ENCODE data around the gene TUBA4A. TPM values are rescaled to one million over a fixed set of nuclear protein-coding genes. Genes with fewer than 3 reads are reported as not detected.

TUBA4A gene
- total RNA-seq, 2 experiments from 2014 or later = 219 to 229 TPM

GRCh38 chr2:219218732-219219701 is 34.7 kb downstream of the TUBA4A start, which contains the start of gene ABCB6:
TSS of gene ABCB6 (minus strand) at chr2:219218958. CDS start at chr2:219218673, 285 bp downstream.
- Mint-ChIP-seq H3K36me3 (peaks cover 42% of the 10 kb centered on the region), H3K27me3 (no peaks in the 10 kb centered on the region), H3K4me1 (ENCODE audit: low read depth) (peaks cover 19% of the 10 kb centered on the region), H3K4me3 (peak within 1 kb of the TSS; percentile 80), H3K9me3 (no peaks in the 10 kb centered on the region), H3K27ac (peak within 1 kb of the TSS; percentile 69)
- intact Hi-C loops (cut with micrococcal nuclease) = loop anchor here (1.0 kb wide), 4 partner anchors 10 to 60 kb away; partner anchors contain the start of genes ANKZF1, ATG9A, DNAJB2 and TUBA4A
- POLR2A ChIA-PET = interaction anchor here (0.8 to 3.5 kb wide), 11 partner anchors 8 to 76 kb away, joined by 3 to 33 read pairs (median 4); partner anchors contain the start of genes ANKZF1, ATG9A, CNPPD1 and TUBA4A
- CTCF ChIA-PET = interaction anchor here (0.9 to 3.0 kb wide), 6 partner anchors 11 to 80 kb away, joined by 5 to 16 read pairs (median 6); partner anchors contain the start of genes ANKZF1, ATG9A and CNPPD1
- DNase-seq = peak; percentile 92

GRCh38 chr2:219218217-219218731 is 35.4 kb downstream of the TUBA4A start:
- Mint-ChIP-seq H3K4me1 (ENCODE audit: low read depth) (peaks cover 19% of the 10 kb centered on the region), H3K9me3 (no peaks in the 10 kb centered on the region), H3K27ac (peak overlapping the region; percentile 69), H3K36me3 (peaks cover 35% of the 10 kb centered on the region), H3K27me3 (no peaks in the 10 kb centered on the region), H3K4me3 (peak overlapping the region; percentile 80)
- POLR2A ChIA-PET = interaction anchor here (0.6 to 3.5 kb wide), 10 partner anchors 9 to 280 kb away, joined by 3 to 33 read pairs (median 7); partner anchors contain the start of genes ANKZF1, ATG9A, CNPPD1 and GMPPA
- peak; percentile 47 for DNase-seq
- CTCF ChIA-PET = interaction anchor here (0.9 to 3.0 kb wide), 6 partner anchors 12 to 223 kb away, joined by 5 to 16 read pairs (median 6); partner anchors contain the start of genes ANKZF1, ATG9A, CNPPD1 and ZFAND2B
- intact Hi-C loops (cut with micrococcal nuclease) = loop anchor here (1.0 kb wide), 3 partner anchors 11 to 61 kb away; partner anchors contain the start of genes DNAJB2, TUBA4A and TUBA4B

DNA sequence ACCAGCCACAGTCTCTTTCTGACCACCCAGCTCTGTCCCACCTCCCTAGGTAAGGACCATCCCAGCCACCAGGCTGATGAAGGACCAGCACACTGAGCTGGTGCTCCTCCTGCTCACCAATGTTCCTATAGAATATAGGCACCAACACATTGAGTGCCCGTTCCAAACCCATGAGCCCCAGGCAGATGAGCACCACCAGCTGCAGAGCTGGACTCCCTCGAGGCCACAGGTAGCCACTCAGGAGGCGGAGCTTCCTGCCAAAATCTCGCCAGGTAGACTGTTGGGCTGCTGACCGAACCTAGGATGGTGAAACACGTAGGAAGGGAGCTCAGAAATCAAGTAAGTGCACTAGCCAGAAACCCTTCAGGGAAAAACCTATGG is 37.2 kb downstream of the TUBA4A start:
- H3K4me3 Mint-ChIP-seq = no peak overlapping the region
- H3K27me3 Mint-ChIP-seq = no peaks in the 10 kb centered on the region
- peaks cover 34% of the 10 kb centered on the region for H3K36me3 Mint-ChIP-seq
- intact Hi-C loops (cut with micrococcal nuclease) = no loop called here
- no peaks in the 10 kb centered on the region for H3K9me3 Mint-ChIP-seq
- H3K4me1 Mint-ChIP-seq (ENCODE audit: low read depth) = peaks cover 21% of the 10 kb centered on the region
- ChIA-PET CTCF (interaction anchor here (0.7 to 2.4 kb wide), 6 partner anchors 46 to 236 kb away, joined by 3 to 8 read pairs (median 3); partner anchors contain the start of genes DNAJB2 and SLC23A3), POLR2A (interaction anchor here (0.8 to 1.3 kb wide), 4 partner anchors 9 to 61 kb away, joined by 3 to 4 read pairs (median 4); partner anchors contain the start of genes CNPPD1, TUBA4A and TUBA4B)
- H3K27ac Mint-ChIP-seq = peak overlapping the region; percentile 49
- DNase-seq = no peak

DNA sequence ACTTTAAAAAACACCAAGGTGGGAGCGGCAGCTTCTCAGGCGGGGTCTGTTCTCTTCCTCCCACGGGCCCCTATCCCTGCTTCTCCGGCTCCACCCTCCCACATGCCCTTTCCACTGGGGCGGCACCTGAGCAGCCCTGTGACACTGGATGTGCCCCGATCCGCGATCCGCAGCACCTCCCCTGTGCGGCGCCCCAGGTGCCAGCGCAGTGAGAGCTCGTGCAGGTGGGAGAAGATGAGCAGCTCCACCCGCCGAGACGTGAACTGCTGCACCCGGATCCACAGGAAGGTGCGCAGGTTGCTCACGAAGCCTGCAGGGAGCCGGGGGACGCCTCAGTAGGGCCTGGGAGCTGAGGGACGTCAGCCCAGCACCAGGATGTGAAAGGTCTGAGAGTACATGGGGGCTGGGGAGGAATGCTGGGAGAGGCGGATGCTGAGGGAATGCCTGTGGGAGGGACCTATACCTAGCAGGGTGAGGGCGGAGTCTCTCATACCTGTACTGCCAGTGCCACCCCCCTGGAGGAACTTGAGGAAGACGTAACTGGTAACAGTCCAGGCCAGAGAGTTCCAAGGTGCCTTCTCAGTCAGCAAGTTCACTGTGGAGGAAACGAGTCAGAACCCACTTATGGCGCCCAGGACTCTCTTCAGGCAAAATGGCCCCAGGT is 37.7 kb downstream of the TUBA4A start:
- intact Hi-C loops (cut with micrococcal nuclease) = no loop called here
- Mint-ChIP-seq H3K9me3 (no peaks in the 10 kb centered on the region), H3K4me3 (no peak overlapping the region), H3K36me3 (peaks cover 32% of the 10 kb centered on the region), H3K27me3 (no peaks in the 10 kb centered on the region), H3K27ac (no peak overlapping the region), H3K4me1 (ENCODE audit: low read depth) (peaks cover 26% of the 10 kb centered on the region)
- ChIA-PET POLR2A (interaction anchor here (0.8 to 1.3 kb wide), 4 partner anchors 8 to 62 kb away, joined by 3 to 4 read pairs (median 4); partner anchors contain the start of genes CNPPD1, TUBA4A and TUBA4B), CTCF (interaction anchor here (0.6 to 2.4 kb wide), 5 partner anchors 46 to 324 kb away, joined by 3 to 8 read pairs (median 3); partner anchors contain the start of genes DNAJB2 and SLC23A3)
- no peak for DNase-seq

- intact Hi-C loops (cut with micrococcal nuclease) = no loop called here
- Mint-ChIP-seq H3K4me1 (ENCODE audit: low read depth) (peaks cover 28% of the 10 kb centered on the region), H3K9me3 (no peaks in the 10 kb centered on the region), H3K4me3 (no peak overlapping the region), H3K36me3 (peaks cover 23% of the 10 kb centered on the region), H3K27ac (no peak overlapping the region), H3K27me3 (no peaks in the 10 kb centered on the region)
- no peak for DNase-seq
- ChIA-PET POLR2A (no interaction called here), CTCF (no interaction called here)
Measured at GRCh38 chr2:219214786-219215185, 38.9 kb downstream of the TUBA4A start.

GRCh38 chr2:219214141-219214540 is 39.6 kb downstream of the TUBA4A start:
- intact Hi-C loops (cut with micrococcal nuclease) = no loop called here
- H3K4me1 Mint-ChIP-seq (ENCODE audit: low read depth) = peaks cover 25% of the 10 kb centered on the region
- H3K27me3 Mint-ChIP-seq = no peaks in the 10 kb centered on the region
- no peaks in the 10 kb centered on the region for H3K9me3 Mint-ChIP-seq
- DNase-seq = no peak
- peaks cover 21% of the 10 kb centered on the region for H3K36me3 Mint-ChIP-seq
- no peak overlapping the region for H3K4me3 Mint-ChIP-seq
- no peak overlapping the region for H3K27ac Mint-ChIP-seq
- POLR2A ChIA-PET = no interaction called here
- CTCF ChIA-PET = interaction anchor here (1.5 kb wide), 1 partner anchor 54 kb away, joined by 4 read pairs; the partner anchor contains the start of gene NHEJ1

- intact Hi-C loops (cut with micrococcal nuclease) = no loop called here
- peaks cover 28% of the 10 kb centered on the region for H3K4me1 Mint-ChIP-seq (ENCODE audit: low read depth)
- H3K9me3 Mint-ChIP-seq = no peaks in the 10 kb centered on the region
- DNase-seq = no peak
- H3K27me3 Mint-ChIP-seq = no peaks in the 10 kb centered on the region
- CTCF ChIA-PET = interaction anchor here (1.1 to 1.5 kb wide), 2 partner anchors 43 to 54 kb away, joined by 4 read pairs; partner anchors contain the start of gene NHEJ1
- H3K36me3 Mint-ChIP-seq = peaks cover 21% of the 10 kb centered on the region
- no peak overlapping the region for H3K27ac Mint-ChIP-seq
- POLR2A ChIA-PET = no interaction called here
- H3K4me3 Mint-ChIP-seq = no peak overlapping the region
Measured at GRCh38 chr2:219213486-219214071, 40.1 kb downstream of the TUBA4A start.

- POLR2A ChIA-PET = interaction anchor here (0.6 kb wide), 1 partner anchor 19 kb away, joined by 3 read pairs; no protein-coding TSS in a partner anchor
- H3K4me3 Mint-ChIP-seq = no peak overlapping the region
- H3K9me3 Mint-ChIP-seq = no peaks in the 10 kb centered on the region
- no peak overlapping the region for H3K27ac Mint-ChIP-seq
- no peak for DNase-seq
- no peaks in the 10 kb centered on the region for H3K27me3 Mint-ChIP-seq
- CTCF ChIA-PET = interaction anchor here (0.8 to 1.5 kb wide), 3 partner anchors 42 to 183 kb away, joined by 4 read pairs; partner anchors contain the start of gene NHEJ1
- H3K4me1 Mint-ChIP-seq (ENCODE audit: low read depth) = peaks cover 33% of the 10 kb centered on the region
- peaks cover 24% of the 10 kb centered on the region for H3K36me3 Mint-ChIP-seq
- intact Hi-C loops (cut with micrococcal nuclease) = no loop called here
Measured at GRCh38 chr2:219213026-219213415, 40.7 kb downstream of the TUBA4A start.

- Mint-ChIP-seq H3K9me3 (no peaks in the 10 kb centered on the region), H3K4me1 (ENCODE audit: low read depth) (peaks cover 35% of the 10 kb centered on the region), H3K36me3 (peaks cover 15% of the 10 kb centered on the region), H3K4me3 (no peak overlapping the region), H3K27me3 (no peaks in the 10 kb centered on the region), H3K27ac (peak overlapping the region; percentile 74)
- ChIA-PET CTCF (interaction anchor here (0.6 to 2.4 kb wide), 11 partner anchors 26 to 266 kb away, joined by 3 to 27 read pairs (median 3); partner anchors contain the start of genes CNPPD1, NHEJ1 and SLC23A3), POLR2A (interaction anchor here (1.0 kb wide), 1 partner anchor 35 kb away, joined by 3 read pairs; the partner anchor contains the start of gene CNPPD1)
- DNase-seq = no peak
- intact Hi-C loops (cut with micrococcal nuclease) = loop anchor here (1.0 kb wide), 1 partner anchor 51 kb away; the partner anchor contains the start of gene NHEJ1
Measured at GRCh38 chr2:219210886-219211362, 42.8 kb downstream of the TUBA4A start.

GRCh38 chr2:219210196-219210885 is 43.4 kb downstream of the TUBA4A start:
- ChIA-PET POLR2A (no interaction called here), CTCF (interaction anchor here (1.0 to 2.4 kb wide), 3 partner anchors 27 to 51 kb away, joined by 3 to 27 read pairs (median 3); partner anchors contain the start of gene NHEJ1)
- Mint-ChIP-seq H3K27ac (peak overlapping the region; percentile 40), H3K36me3 (peaks cover 15% of the 10 kb centered on the region), H3K4me3 (no peak overlapping the region), H3K4me1 (ENCODE audit: low read depth) (peaks cover 35% of the 10 kb centered on the region), H3K27me3 (no peaks in the 10 kb centered on the region), H3K9me3 (no peaks in the 10 kb centered on the region)
- no peak for DNase-seq
- intact Hi-C loops (cut with micrococcal nuclease) = no loop called here
